ENCODE data around the gene DERA. TPM values are rescaled to one million over a fixed set of nuclear protein-coding genes. Genes with fewer than 3 reads are reported as not detected.

DERA gene
- total and polyA plus RNA-seq, 8 donors, result 10.5 to 22.4 (median 16.3) TPM

GRCh38 chr12:15932327-15932726 lies 21.2 kb downstream of the DERA start:
- ATAC-seq, result no peak
- TF ChIP-seq CTCF (IDR thresholded peaks at IDR 0.05), result no peak
- Histone ChIP-seq H3K27ac (no peak overlapping the region), H3K4me3 (no peak overlapping the region), H3K27me3 (no peaks in the 10 kb centered on the region), H3K36me3 (no peaks in the 10 kb centered on the region), H3K4me1 (peaks cover 0 to 12% (median 0%) of the 10 kb centered on the region in 3 donors), H3K9me3 (no peaks in the 10 kb centered on the region)
- FAIRE-seq, result no peak
- WGBS, 2 donors, result 91 to 97% methylated on average over 1 of the region's 1 CpG
- intact Hi-C loops (cut with DNase I), result no loop called here
- DNase-seq, result no peak

GRCh38 chr12:15932971-15933370 lies 21.8 kb downstream of the DERA start:
- no peak for TF ChIP-seq CTCF (IDR thresholded peaks at IDR 0.05)
- Histone ChIP-seq H3K27me3 (no peaks in the 10 kb centered on the region), H3K4me1 (peaks cover 0 to 10% (median 0%) of the 10 kb centered on the region in 3 donors), H3K4me3 (no peak overlapping the region), H3K36me3 (no peaks in the 10 kb centered on the region), H3K27ac (no peak overlapping the region), H3K9me3 (no peaks in the 10 kb centered on the region)
- ATAC-seq, result no peak
- DNase-seq, result no peak
- intact Hi-C loops (cut with DNase I), result no loop called here
- 87 to 92% methylated on average over 3 of the region's 3 CpGs for WGBS, 2 donors
- FAIRE-seq, result no peak

- 94 to 95% methylated on average over 3 of the region's 3 CpGs for WGBS, 2 donors
- no peaks in the 10 kb centered on the region for H3K9me3 ChIP-seq
- no peak for DNase-seq
- no peaks in the 10 kb centered on the region for H3K27me3 ChIP-seq
- no peak for TF ChIP-seq CTCF (IDR thresholded peaks at IDR 0.05)
- no peak for FAIRE-seq
- intact Hi-C loops (cut with DNase I), result no loop called here
- no peak overlapping the region for H3K4me3 ChIP-seq
- no peak overlapping the region for H3K27ac ChIP-seq
- peaks cover 0 to 3% (median 0%) of the 10 kb centered on the region in 3 donors for H3K4me1 ChIP-seq
- no peak for ATAC-seq
- no peaks in the 10 kb centered on the region for H3K36me3 ChIP-seq
These were observed 22.6 kb downstream of the DERA start for GRCh38 chr12:15933751-15934150.

- intact Hi-C loops (cut with DNase I), result no loop called here
- no peak for DNase-seq
- FAIRE-seq, result no peak
- 89% methylated on average over 3 of the region's 3 CpGs for WGBS, 2 donors
- ATAC-seq, result no peak
- Histone ChIP-seq H3K4me1 (no peaks in the 10 kb centered on the region), H3K36me3 (no peaks in the 10 kb centered on the region), H3K27ac (no peak overlapping the region), H3K4me3 (no peak overlapping the region), H3K9me3 (no peaks in the 10 kb centered on the region), H3K27me3 (no peaks in the 10 kb centered on the region)
- TF ChIP-seq CTCF (IDR thresholded peaks at IDR 0.05), result no peak
These were observed 25.6 kb downstream of the DERA start for GRCh38 chr12:15936751-15937150.

- FAIRE-seq, result no peak
- no peaks in the 10 kb centered on the region for H3K27me3 ChIP-seq
- H3K4me1 ChIP-seq, result no peaks in the 10 kb centered on the region
- no peak for TF ChIP-seq CTCF (IDR thresholded peaks at IDR 0.05)
- no peaks in the 10 kb centered on the region for H3K9me3 ChIP-seq
- no peak overlapping the region for H3K4me3 ChIP-seq
- no peaks in the 10 kb centered on the region for H3K36me3 ChIP-seq
- no peak for DNase-seq
- H3K27ac ChIP-seq, result no peak overlapping the region
- intact Hi-C loops (cut with DNase I), result no loop called here
- no peak for ATAC-seq
These were observed 26.8 kb downstream of the DERA start for GRCh38 chr12:15937902-15938301.

Data from pancreas (tissue), 10 donors.